Measurements from ENCODE around the gene NCR2. TPM values are rescaled to one million over a fixed set of nuclear protein-coding genes. Genes with fewer than 3 reads are reported as not detected.

Gene NCR2
- total RNA-seq, 1 donor = not detected

GRCh38 chr6:41331401-41332150, 3.8 kb upstream of the NCR2 start:
- no peak overlapping the region for H3K4me3 ChIP-seq (ENCODE audit: low read depth, low read length)
- no peak for DNase-seq (ENCODE audit: low read depth)
- TF ChIP-seq, protein P1, sequence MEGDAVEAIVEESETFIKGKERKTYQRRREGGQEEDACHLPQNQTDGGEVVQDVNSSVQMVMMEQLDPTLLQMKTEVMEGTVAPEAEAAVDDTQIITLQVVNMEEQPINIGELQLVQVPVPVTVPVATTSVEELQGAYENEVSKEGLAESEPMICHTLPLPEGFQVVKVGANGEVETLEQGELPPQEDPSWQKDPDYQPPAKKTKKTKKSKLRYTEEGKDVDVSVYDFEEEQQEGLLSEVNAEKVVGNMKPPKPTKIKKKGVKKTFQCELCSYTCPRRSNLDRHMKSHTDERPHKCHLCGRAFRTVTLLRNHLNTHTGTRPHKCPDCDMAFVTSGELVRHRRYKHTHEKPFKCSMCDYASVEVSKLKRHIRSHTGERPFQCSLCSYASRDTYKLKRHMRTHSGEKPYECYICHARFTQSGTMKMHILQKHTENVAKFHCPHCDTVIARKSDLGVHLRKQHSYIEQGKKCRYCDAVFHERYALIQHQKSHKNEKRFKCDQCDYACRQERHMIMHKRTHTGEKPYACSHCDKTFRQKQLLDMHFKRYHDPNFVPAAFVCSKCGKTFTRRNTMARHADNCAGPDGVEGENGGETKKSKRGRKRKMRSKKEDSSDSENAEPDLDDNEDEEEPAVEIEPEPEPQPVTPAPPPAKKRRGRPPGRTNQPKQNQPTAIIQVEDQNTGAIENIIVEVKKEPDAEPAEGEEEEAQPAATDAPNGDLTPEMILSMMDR (IDR thresholded peaks at IDR 0.05; ENCODE audit: insufficient read depth, low read length) = no peak

DNA sequence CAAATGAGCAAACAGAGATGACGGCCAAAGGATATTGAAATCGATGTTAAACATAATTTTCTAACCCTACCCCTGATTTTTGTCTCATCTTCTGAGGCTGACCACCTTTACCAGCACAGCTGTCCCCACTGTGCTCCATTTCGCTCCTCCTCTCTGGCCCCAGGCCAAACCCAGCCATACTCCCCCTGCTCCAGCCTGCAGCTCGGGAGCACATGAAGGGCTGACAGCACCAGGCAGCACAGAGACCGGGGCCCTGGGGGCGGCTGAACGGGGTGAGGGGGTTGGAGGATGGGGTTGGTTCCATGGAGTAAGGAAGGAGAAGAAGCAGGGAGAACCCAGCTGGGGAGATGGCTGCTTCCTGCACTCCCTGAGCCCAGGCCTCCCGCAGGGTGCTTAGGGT, 3.2 kb upstream of the NCR2 start:
- no peak overlapping the region for H3K4me3 ChIP-seq (ENCODE audit: low read depth, low read length)
- TF ChIP-seq, protein P1 (IDR thresholded peaks at IDR 0.05; ENCODE audit: insufficient read depth, low read length) = no peak
- DNase-seq (ENCODE audit: low read depth) = no peak

- DNase-seq (ENCODE audit: low read depth) = no peak
- H3K4me3 ChIP-seq (ENCODE audit: low read depth, low read length) = no peak overlapping the region
- TF ChIP-seq, protein P1 (IDR thresholded peaks at IDR 0.05; ENCODE audit: insufficient read depth, low read length) = no peak
Observed at GRCh38 chr6:41332842-41333736, 2.3 kb upstream of the NCR2 start.

GRCh38 chr6:41334482-41335040, 847 bp upstream of the NCR2 start:
- DNase-seq (ENCODE audit: low read depth) = no peak

DNA sequence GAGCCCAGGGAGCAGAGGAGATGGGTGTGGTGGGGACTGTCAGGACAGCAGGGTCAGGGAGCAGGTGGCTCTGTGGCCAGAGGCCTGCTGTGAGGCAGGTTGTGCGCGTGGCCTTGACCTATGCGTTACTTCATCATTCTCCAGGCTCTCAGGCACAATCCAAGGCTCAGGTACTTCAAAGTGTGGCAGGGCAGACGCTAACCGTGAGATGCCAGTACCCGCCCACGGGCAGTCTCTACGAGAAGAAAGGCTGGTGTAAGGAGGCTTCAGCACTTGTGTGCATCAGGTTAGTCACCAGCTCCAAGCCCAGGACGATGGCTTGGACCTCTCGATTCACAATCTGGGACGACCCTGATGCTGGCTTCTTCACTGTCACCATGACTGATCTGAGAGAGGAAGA, 535 bp downstream of the NCR2 start:
- H3K4me3 ChIP-seq (ENCODE audit: low read depth, low read length) = no peak overlapping the region
- TF ChIP-seq, protein P1 (IDR thresholded peaks at IDR 0.05; ENCODE audit: insufficient read depth, low read length) = no peak
- DNase-seq (ENCODE audit: low read depth) = no peak

More at GRCh38 chr6:41334482-41335040, 847 bp upstream of the NCR2 start:
- H3K4me3 ChIP-seq (ENCODE audit: low read depth, low read length) = no peak overlapping the region
- TF ChIP-seq, protein P1 (IDR thresholded peaks at IDR 0.05; ENCODE audit: insufficient read depth, low read length) = no peak

- no peak overlapping the region for H3K4me3 ChIP-seq (ENCODE audit: low read depth, low read length)
- TF ChIP-seq, protein P1 (IDR thresholded peaks at IDR 0.05; ENCODE audit: insufficient read depth, low read length) = no peak
- no peak for DNase-seq (ENCODE audit: low read depth)
Observed at GRCh38 chr6:41336824-41337223, 1.4 kb downstream of the NCR2 start.

All from fibroblast of the aortic adventitia (primary cell).